ENCODE results near the gene NBDY. TPM values are rescaled to one million over a fixed set of nuclear protein-coding genes. Genes with fewer than 3 reads are reported as not detected.

The NBDY gene
- total RNA-seq, 1 donor from 2014 or later, result 20.2 TPM

DNA sequence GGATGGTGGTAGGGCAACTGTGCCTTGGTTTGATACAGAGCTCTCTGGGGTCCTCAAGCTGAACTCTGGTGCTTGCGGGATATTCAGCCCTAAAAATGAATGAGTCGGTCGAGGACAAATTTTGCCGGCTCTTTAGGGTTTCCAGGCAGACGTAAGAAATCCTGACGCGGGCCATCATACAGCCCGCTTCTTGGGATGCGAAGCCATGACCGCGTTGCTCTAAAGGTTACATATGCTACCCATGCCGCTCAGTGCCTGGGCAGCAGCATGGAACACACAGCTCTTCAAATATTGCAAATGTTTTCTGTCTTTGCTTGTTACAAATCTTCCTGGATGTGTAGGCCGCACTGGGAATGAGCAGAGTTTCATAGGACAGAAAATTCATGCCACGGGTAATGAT is 55.6 kb downstream of the NBDY start:
- DNase-seq (ENCODE audit: extremely low read depth, low read depth, low spot score), result no peak

DNA sequence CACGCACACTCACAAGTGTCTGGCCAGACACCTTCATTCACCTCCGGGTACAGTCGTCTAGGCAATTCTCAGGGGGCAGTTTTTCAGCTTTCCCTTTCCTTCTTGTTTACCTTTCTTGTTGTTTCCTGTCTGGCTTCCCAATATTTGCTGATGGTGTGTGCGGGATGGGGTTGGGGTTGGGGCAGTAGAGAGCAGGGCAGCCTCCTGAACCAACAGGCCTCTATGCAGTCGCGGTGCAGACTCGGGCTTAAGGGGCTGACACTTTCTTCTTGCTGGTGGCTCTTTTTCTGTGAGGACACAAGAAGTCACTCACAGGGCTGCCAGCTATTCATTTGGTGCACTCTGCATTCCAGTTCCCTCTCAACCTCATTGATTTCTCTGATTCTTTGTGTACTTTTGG is 56.4 kb downstream of the NBDY start:
- DNase-seq (ENCODE audit: extremely low read depth, low read depth, low spot score), result no peak

DNA sequence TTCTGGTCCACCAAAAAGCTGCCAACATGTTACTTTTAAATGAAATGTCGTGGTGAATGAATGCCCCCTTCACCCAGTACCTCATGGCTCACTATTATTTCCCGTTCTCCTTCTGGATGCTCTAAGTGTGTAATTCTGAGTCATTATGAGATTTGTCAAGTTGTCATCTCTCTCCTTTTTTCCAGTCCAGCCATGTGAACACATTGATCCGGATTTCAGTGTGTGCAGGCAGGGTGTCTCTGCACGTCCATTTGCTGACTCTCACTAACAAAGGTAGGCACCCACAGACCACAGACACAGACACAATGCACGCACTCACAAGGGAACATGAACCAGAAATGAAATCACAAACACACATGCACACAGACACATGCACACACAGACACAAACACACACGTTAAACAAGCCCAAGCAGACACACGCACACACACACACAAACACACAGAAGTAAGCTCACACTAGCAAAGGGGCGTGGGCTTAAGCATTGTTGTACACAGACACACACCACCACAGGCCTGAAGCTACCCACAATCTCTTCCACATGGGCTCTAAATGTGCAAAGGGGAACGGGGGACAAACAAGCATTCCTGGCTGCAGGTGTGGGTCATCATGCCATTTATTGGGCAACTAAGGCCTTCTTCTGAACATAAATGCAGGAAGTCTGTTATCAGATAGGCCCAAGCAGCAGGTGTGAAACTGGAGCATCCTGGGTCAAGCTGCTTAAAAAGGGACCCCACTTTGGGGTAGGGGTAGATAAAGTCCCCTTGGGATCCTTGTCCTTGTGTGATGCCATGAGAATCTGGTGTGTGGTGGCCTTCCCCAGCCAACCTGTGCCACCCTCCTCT is 58.1 kb downstream of the NBDY start:
- no peak for DNase-seq (ENCODE audit: extremely low read depth, low read depth, low spot score)

GRCh38 chrX:56787734-56788152 is 58.7 kb downstream of the NBDY start:
- DNase-seq (ENCODE audit: extremely low read depth, low read depth, low spot score), result no peak

DNA sequence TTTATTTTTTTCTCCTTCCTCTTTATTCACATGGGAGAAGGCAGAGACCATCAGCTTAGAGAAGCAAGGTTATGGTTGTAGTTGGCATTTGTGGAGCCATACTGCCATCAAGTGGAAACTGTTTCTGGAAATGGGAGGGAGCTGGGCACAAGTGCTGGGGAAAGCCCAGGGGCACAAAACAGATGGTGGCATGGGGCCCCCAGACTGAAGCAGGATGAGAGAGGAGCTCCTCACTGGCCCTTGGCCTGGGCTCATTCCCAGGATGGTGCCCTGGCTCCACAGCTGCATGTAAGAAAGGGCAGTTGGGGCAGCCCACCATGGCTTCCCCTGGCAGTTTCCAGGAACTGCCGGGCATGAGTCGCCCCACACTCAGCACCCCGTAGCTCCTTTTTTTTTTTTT is 59.2 kb downstream of the NBDY start:
- no peak for DNase-seq (ENCODE audit: extremely low read depth, low read depth, low spot score)

- no peak for DNase-seq (ENCODE audit: extremely low read depth, low read depth, low spot score)
Observed at GRCh38 chrX:56788717-56789122, 59.7 kb downstream of the NBDY start.

DNA sequence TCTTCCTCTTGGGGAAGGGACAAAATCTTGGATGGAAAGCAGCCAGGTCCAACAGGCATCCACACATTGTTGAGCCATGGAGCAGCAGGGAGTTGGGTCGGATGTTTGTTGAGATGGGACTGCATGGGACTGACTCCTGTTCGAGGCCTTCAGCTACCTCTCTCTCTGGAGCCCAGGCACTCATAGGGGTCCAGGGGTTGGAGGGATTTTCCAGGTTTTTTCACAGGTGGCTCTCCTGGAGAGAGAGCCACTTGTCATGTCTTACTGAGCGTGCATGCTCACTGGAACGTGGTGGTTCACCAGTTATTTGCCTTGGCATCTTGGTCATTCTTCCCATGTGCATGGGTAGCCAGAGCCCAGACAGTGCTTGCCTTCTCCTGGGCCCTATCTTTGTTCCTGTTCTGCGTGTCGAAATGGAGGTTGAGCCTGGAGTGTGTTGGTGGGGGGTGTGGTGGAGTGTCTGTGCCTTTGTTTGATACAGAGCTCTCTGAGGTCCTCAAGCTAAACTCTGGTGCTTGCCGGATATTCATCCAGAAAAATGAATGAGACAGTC is 60.6 kb downstream of the NBDY start:
- DNase-seq (ENCODE audit: extremely low read depth, low read depth, low spot score), result no peak

DNA sequence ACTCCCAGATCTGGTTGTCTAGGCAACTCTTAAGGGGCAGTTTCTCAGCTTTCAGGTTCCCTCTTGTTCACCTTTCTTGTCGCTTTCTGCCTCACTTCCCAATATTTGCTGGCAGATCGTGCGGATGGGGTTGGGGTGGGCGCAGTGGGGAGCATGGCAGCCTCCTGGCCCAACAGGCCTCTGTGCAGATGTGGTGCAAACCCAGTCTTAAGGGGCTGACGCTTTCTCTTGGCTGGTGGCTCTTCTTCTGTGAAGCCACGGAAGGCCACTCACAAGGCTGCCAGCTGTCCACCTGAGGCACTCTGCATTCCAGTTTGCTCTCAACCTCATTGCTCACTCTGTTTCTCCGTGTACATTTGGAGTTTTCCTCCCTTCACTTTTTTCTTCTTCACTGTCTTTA is 61.7 kb downstream of the NBDY start:
- DNase-seq (ENCODE audit: extremely low read depth, low read depth, low spot score), result no peak

DNA sequence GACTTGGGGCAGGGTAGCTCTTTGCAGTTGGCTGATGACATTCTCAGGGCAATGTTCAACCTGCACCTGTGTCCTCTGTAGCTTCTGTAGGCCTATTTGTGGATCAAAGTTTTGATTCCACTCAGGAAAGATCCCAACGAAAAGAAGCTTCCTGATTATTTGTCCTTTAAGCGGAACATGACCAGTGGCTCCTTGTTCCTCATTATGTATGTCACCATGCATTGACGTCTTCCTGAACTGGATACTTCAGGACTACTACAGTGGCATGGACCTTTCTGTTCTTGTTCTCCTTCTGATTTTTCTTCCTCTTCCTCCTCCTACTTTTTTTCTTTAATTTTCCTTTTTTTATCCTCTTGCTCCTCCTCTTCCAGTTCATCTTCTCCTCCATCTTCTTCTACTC is 62.4 kb downstream of the NBDY start:
- DNase-seq (ENCODE audit: extremely low read depth, low read depth, low spot score), result no peak

DNA sequence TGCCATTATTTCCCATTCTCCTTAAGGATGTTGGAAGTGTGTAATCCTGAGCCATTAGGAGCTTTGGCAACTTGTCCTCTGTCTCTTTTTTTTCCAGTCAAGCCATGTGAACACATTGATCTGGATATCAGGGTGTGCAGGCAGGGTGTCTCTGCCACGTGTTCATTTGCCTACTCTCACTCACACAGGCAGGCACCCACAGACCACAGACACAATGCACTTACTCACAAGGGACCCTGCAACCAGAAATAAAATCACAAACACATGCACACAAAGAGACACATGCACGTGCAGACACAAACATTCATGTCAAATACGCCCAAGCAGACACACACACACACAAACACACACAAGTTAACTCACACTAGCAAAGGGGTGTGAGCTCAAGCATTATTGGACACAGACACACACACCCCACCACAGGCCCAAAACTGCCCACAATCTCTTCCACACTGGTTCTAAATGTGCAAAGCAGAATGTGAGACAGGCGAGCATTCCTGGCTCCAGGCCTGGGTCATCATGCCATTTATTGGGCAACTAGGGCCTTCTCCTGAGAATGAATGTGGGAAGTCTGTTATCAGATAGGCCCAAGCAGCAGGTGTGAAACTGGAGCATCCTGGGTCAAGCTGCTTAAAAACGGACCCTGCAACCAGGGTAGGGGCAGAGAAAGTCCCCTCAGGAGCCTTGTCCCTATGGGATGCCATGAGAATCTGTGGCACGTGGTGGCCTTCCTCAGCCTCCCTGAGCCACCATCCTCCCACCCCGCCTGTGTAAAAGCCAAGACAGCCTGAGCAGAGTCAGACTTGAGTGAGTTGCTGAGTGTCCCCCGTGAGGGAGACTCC is 63.4 kb downstream of the NBDY start:
- DNase-seq (ENCODE audit: extremely low read depth, low read depth, low spot score), result no peak

DNA sequence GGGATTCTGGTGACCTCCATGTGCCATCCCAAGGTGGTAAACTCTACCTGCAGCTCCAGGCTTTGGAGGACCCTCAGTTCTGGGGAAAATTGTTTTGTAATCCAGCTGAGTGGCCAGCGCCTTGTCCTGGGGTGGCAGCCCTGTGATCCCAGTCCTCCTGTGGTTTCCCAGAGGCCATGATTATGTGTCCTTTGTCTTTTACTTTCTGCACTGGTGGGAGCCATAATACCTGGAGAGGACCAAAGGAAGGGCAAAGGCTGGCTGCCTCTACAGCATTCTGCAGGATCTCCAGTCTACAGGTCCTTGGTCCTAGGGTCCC is 64.0 kb downstream of the NBDY start:
- DNase-seq (ENCODE audit: extremely low read depth, low read depth, low spot score), result no peak

DNA sequence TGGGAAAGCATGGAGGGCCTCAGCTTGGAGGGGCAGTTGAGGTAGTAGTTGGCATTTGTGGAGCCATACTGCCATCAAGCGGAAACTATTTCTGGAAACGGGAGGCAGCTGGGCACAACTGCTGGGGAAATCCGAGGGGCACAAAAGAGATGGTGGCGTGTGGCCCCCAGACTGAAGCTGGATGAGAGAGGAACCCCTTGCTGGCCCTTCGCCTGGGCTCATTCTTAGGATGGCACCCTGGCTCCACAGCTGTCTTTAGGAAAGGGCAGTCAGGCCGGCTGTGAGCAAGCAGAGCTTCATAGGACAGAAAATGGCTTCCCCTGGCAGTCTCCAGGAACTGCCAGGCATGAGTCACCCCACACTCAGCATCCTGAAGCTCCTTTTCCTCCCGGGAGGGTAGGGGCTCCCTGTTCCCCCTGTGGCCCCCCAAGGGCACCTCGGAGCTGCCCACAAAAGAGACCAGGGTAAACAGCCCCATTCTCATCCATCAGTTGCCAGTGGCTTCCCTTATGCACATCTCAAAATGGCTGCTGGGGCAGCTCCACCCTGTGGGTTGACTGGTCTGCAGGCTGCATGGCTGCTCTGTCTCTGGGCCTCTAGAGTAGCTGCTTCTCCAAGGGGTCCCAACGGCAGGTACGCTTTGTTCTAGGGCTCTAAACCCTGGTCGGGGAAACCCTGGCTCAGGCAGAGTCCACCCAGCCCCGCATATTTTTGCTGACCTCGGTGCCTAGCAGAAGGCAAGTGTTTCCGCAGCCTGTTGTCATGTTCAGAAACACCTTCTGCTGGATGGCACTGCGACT is 64.7 kb downstream of the NBDY start:
- no peak for DNase-seq (ENCODE audit: extremely low read depth, low read depth, low spot score)

- no peak for DNase-seq (ENCODE audit: extremely low read depth, low read depth, low spot score)
Observed at GRCh38 chrX:56794404-56795230, 65.6 kb downstream of the NBDY start.

DNA sequence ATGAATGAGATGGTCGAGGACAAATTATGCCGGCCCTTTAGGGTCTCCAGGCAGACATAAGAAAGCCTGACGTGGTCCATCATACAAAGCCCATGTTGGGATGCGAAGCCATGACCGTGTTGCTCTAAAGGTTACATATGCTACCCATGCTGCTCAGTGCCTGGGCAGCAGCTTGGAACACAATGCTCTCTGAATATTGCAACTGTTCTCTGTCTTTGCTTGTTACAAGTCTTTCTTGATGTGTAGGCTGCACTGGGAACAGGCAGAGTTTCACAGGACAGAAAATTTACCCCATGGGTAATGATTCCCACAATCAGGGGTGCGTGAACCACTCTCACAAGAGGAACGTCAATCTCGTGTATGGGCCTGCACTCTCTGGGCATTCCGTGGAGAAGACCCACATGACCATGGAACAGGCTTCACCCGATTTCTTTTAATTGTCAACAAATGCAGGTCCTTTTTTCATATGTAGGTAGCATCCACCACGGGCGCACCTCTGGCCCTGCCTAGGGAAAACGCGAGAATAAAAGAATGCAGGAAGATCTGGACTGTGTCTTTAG is 66.3 kb downstream of the NBDY start:
- no peak for DNase-seq (ENCODE audit: extremely low read depth, low read depth, low spot score)

GRCh38 chrX:56796641-56797395 is 67.8 kb downstream of the NBDY start:
- no peak for DNase-seq (ENCODE audit: extremely low read depth, low read depth, low spot score)

GRCh38 chrX:56797574-56798338 is 68.7 kb downstream of the NBDY start:
- DNase-seq (ENCODE audit: extremely low read depth, low read depth, low spot score), result no peak

DNA sequence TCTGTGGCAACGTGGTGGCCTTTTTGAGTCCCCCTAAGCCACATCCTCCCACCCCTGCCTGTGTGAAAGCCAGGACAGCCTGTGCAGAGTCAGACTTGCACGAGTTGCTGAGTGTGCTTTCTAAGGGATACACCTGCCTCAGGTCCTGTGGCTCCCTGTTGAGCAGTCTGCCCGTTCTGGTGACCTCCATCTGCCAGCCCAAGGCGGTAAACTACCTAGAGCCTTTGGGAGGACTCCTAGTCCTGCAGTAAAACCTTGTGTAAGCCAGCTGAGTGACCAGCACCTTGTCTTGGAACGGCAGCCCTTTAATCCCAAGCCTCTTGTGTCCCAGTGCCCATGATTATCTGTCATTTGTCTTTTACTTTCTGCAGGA is 69.3 kb downstream of the NBDY start:
- no peak for DNase-seq (ENCODE audit: extremely low read depth, low read depth, low spot score)

All from glomerular endothelial cell (primary cell).